Breast epithelium (tissue), 4 donors: ENCODE data around the gene TRPM3. TPM values are rescaled to one million over a fixed set of nuclear protein-coding genes. Genes with fewer than 3 reads are reported as not detected.

Experiments
- DNase-seq, 2 donors: peaks; one replicate each; pipeline ENCODE4 v3.0.0-alpha.2; 2019; ENCODE audit warnings: low spot score in 2 of 2
- H3K27ac ChIP-seq, 2 donors: fragments of 200-600 bp; sonication (generic) in 1 of 2; one replicate each; pipeline ENCODE4 v1.5.1; 2016 to 2019; ENCODE audit warnings: mild to moderate bottlenecking in 1 of 2
- H3K27me3 ChIP-seq, 2 donors: fragments of 200-600 bp; sonication (generic) in 1 of 2; one replicate each; pipeline versions ENCODE4 v1.5.1 to v1.6.0; 2017 to 2019; ENCODE audit warnings: control low read depth in 1 of 2, mild to moderate bottlenecking in 1 of 2
- H3K36me3 ChIP-seq: fragments of 200-600 bp; one replicate; pipeline ENCODE4 v1.5.1; 2019
- H3K4me1 ChIP-seq, 2 donors: fragments of 200-600 bp; sonication (generic); one replicate each; pipeline ENCODE4 v1.5.1; 2016 to 2019; ENCODE audit warnings: control low read depth in 1 of 2
- H3K4me3 ChIP-seq, 3 donors: fragments of 200-600 bp; sonication (generic); 1 replicate in 2 of 3; 2 replicates in 1 of 3; pipeline ENCODE4 v1.5.1; 2016 to 2019; ENCODE audit warnings: mild to moderate bottlenecking in 3 of 3, moderate library complexity in 2 of 3
- H3K9me3 ChIP-seq, 2 donors: fragments of 200-600 bp; sonication (generic) in 1 of 2; one replicate each; pipeline ENCODE4 v1.5.1; 2016 to 2019; ENCODE audit warnings: control low read depth in 1 of 2
- POLR2A ChIP-seq: fragments of 450-650 bp; IDR thresholded peaks from one replicate; pipeline ENCODE4 v1.6.1; 2016; ENCODE audit warnings: antibody characterized with exemption, mild to moderate bottlenecking, moderate library complexity
- POLR2AphosphoS5 ChIP-seq, 3 donors: sonication (generic); formaldehyde crosslinking; IDR thresholded peaks; one replicate each; pipeline ENCODE4 v1.6.1; 2017; ENCODE audit warnings: antibody characterized with exemption in 3 of 3
- intact Hi-C: fragments of 100-400 bp; cut with DNase I; formaldehyde crosslinking; loops from one replicate; pipeline ENCODE4 v1.15.1; 2023; ENCODE audit warnings: low total_unique reads
- total RNA-seq, 3 donors: library from RNA; depleted of rRNA; stranded (reverse); fragments of >200 nt; gene quantifications; one replicate each; pipeline ENCODE4 v1.1.0, GENCODE V29; 2016
- TF ChIP-seq, protein P1 (sequence below), 3 donors: fragments of 450-650 bp; IDR thresholded peaks; one replicate each; pipeline ENCODE4 v1.5.1; 2016 to 2017; ENCODE audit warnings: antibody characterized with exemption in 3 of 3, mild to moderate bottlenecking in 3 of 3, moderate library complexity in 3 of 3

The TRPM3 gene
- total RNA-seq, 3 donors from 2014 or later = 0.33 to 0.88 (median 0.64) TPM

DNA sequence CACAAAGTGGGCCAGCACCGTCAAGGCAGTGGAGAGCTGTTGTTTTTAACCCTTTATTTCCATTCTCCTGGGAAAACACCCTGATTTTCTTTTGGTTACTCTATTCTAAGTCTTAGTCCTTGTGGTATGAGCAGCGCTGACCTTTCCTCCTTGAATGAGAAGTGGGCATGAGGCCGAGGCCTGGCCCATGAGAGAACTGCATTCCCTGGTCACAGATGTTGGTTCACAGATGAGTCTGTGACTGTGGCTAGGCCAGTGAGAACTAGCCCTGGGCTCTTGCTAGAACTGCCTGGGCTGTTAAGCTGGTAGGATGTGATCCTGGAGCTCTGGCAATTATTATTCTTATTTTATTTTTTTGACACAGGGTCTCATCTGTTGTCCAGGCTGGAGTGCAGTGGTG lies 635.3 kb downstream of the TRPM3 start:
- Histone ChIP-seq H3K4me1 (peaks cover 0 to 27% of the 10 kb centered on the region in 2 donors), H3K4me3 (no peak overlapping the region), H3K9me3 (no peaks in the 10 kb centered on the region), H3K27ac (peak overlapping the region in 1 of 2 donors; percentile 32), H3K27me3 (no peaks in the 10 kb centered on the region), H3K36me3 (no peaks in the 10 kb centered on the region)
- no peak for DNase-seq
- intact Hi-C loops = no loop called here
- no peak for TF ChIP-seq POLR2A

DNA sequence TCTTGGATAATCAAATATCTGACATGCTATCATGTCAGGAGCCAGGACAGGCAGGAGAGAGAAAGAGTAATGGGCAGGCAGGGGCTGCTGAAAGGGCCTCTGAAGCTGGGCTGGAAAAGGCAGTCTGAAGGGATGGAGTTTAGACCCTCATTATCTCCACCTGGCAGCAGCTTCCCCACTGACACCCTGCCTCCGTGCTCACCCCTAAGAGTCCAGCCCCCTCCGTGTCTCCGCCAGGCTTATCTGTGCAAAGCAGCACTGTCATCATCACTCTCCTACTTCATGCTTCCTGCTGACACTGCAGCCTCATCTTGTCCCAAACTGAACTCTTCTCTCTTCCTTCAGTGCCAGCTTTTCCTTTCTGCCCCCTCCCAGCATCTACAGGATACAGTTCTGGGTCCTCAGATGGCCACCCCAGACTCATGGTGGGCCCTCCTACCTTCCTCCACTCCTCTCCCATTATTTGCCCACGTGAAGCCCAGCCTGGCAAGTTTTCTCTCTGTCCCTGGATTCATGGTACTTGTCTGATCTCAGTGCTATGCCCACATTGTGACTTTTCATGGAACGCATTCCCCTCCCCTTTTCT lies 636.1 kb downstream of the TRPM3 start:
- TF ChIP-seq, protein P1, sequence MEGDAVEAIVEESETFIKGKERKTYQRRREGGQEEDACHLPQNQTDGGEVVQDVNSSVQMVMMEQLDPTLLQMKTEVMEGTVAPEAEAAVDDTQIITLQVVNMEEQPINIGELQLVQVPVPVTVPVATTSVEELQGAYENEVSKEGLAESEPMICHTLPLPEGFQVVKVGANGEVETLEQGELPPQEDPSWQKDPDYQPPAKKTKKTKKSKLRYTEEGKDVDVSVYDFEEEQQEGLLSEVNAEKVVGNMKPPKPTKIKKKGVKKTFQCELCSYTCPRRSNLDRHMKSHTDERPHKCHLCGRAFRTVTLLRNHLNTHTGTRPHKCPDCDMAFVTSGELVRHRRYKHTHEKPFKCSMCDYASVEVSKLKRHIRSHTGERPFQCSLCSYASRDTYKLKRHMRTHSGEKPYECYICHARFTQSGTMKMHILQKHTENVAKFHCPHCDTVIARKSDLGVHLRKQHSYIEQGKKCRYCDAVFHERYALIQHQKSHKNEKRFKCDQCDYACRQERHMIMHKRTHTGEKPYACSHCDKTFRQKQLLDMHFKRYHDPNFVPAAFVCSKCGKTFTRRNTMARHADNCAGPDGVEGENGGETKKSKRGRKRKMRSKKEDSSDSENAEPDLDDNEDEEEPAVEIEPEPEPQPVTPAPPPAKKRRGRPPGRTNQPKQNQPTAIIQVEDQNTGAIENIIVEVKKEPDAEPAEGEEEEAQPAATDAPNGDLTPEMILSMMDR (IDR thresholded peaks at IDR 0.05) = no peak
- TF ChIP-seq POLR2AphosphoS5 (IDR thresholded peaks at IDR 0.05) (no peak), POLR2A (no peak)
- DNase-seq = no peak
- peaks cover 0 to 28% of the 10 kb centered on the region in 2 donors for H3K4me1 ChIP-seq
- H3K4me3 ChIP-seq = no peak overlapping the region
- intact Hi-C loops = no loop called here
- H3K27me3 ChIP-seq = no peaks in the 10 kb centered on the region
- H3K27ac ChIP-seq = peak overlapping the region; percentile 32 to 98
- H3K9me3 ChIP-seq = no peaks in the 10 kb centered on the region
- no peaks in the 10 kb centered on the region for H3K36me3 ChIP-seq

DNA sequence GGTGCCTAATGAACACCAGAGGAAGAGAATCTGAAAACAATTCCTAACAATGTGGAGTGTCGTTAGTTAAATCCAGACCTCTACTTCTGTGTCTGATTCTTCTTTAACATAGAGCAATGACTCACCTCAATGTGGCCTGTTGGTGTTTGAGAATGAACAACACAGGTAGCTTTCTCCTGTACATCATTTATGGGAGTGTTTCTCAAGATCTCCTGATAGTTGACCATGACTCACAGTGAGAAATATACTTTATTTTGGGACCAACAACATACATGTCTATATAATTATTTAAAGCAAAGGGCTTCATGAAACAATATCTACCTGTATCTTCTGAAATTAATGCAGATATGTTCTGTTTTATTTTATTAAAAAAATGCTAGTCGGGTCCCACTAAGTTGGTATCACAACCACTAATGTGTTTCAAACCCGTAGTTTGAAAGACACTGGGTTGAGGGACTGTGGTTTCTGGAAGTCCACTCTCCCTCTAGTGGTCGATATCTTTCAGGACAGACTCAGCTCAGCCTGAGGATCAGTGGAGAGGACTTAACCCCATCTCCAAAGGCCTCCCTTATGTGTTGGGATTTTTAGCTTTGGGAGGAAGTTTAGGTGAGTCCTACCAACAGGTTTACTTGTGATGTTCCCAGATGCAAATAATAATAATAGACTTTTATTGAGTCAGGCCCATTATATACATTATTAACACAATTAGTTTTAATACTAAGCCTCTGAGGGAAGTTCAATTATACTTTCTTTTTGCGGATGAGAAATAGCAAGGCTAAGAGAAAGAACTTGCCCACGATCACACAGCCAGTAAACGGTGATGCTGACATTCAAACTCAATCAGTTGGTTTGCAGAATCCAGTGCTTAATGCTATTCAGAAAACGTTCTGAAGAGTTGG lies 636.9 kb downstream of the TRPM3 start:
- H3K27ac ChIP-seq = peak overlapping the region; percentile 32 to 98
- DNase-seq = no peak

DNA sequence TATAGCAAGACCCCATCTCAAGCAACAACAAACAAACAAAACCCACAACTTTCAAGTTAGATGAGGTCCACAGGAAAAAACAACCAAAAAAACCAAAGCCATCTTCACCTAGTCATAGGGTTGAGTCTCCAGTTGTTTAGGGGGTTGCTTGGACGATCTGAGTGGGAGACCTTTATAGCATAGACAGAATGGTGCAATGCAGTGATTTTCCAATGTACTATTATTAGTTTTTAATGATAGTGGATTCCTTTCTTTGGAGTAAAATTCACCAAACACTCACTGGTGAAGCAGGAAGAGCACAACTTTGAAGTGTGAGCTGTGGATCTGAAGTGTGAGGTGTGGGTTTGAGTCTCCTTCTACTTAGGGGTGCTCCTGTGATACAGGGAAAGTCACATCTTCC lies 640.0 kb downstream of the TRPM3 start:
- Histone ChIP-seq H3K27me3 (no peaks in the 10 kb centered on the region), H3K4me1 (peaks cover 14 to 55% of the 10 kb centered on the region in 2 donors), H3K9me3 (no peaks in the 10 kb centered on the region), H3K4me3 (no peak overlapping the region), H3K27ac (peak overlapping the region; percentile 94 to 98), H3K36me3 (no peaks in the 10 kb centered on the region)
- TF ChIP-seq, protein P1 (IDR thresholded peaks at IDR 0.05) = no peak
- no peak for TF ChIP-seq POLR2A
- TF ChIP-seq POLR2AphosphoS5 (IDR thresholded peaks at IDR 0.05) = no peak
- intact Hi-C loops = loop anchor here (5.0 kb wide), 1 partner anchor 59 kb away; no protein-coding TSS in a partner anchor
- DNase-seq = no peak

More for the DNA sequence above, 636.9 kb downstream of the TRPM3 start:
- Histone ChIP-seq H3K4me1 (peaks cover 7 to 37% of the 10 kb centered on the region in 2 donors), H3K27me3 (no peaks in the 10 kb centered on the region), H3K9me3 (no peaks in the 10 kb centered on the region), H3K36me3 (no peaks in the 10 kb centered on the region), H3K4me3 (no peak overlapping the region)
- TF ChIP-seq POLR2A (no peak), POLR2AphosphoS5 (IDR thresholded peaks at IDR 0.05) (peak in 2 of 3 donors; percentile 49 to 57)
- TF ChIP-seq, protein P1 (IDR thresholded peaks at IDR 0.05) = peak; percentile 79 to 85 (median 81)
- intact Hi-C loops = loop anchor here (5.0 kb wide), 1 partner anchor 62 kb away; no protein-coding TSS in a partner anchor

DNA sequence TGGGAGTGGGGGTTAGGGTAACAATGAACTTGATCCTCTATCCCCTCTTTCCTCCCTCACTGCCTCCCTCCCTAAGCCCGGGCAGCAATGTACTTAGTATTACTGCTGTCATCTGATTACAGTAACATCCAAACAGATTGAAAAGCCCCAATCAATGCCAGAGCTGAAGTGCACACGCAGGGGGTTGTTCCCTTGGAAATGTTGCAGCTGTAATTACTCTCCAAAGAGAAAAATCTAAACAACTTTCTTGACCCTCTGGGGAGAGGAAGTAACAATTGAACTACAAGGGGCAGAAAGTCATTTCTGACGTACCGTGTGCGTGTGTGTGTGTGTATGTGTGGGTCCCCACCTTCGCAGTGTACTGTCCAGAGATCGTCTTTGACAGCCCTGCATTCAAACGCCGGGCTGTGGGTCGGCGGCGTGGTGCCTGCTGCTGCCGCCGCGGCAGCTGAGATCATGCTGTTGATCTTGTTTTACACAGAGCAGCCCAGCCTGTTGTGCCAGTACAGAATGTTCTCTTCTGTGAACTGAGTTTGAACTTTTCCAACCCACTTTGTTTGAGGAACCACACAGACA lies 640.9 kb downstream of the TRPM3 start:
- peak; percentile 82 to 89 for DNase-seq
- Histone ChIP-seq H3K4me3 (peak overlapping the region in 2 of 3 donors; percentile 29 to 55), H3K27me3 (no peaks in the 10 kb centered on the region), H3K4me1 (peaks cover 14 to 55% of the 10 kb centered on the region in 2 donors), H3K27ac (peak overlapping the region; percentile 94 to 98), H3K9me3 (no peaks in the 10 kb centered on the region), H3K36me3 (no peaks in the 10 kb centered on the region)
- TF ChIP-seq POLR2A = peak; percentile 43
- peak; percentile 98 to 99 (median 98) for TF ChIP-seq POLR2AphosphoS5 (IDR thresholded peaks at IDR 0.05)
- TF ChIP-seq, protein P1 (IDR thresholded peaks at IDR 0.05) = peak in 1 of 3 donors; percentile 7
- intact Hi-C loops = loop anchor here (5.0 kb wide), 1 partner anchor 58 kb away; no protein-coding TSS in a partner anchor
